NCI-H1048 (cell line): ENCODE measurements around the gene ADAMTSL3.

Source experiments
- DNase-seq: peaks from one replicate; lab custom pipeline; 2025; lab: John Stamatoyannopoulos, UW

The ADAMTSL3 gene, protein sequence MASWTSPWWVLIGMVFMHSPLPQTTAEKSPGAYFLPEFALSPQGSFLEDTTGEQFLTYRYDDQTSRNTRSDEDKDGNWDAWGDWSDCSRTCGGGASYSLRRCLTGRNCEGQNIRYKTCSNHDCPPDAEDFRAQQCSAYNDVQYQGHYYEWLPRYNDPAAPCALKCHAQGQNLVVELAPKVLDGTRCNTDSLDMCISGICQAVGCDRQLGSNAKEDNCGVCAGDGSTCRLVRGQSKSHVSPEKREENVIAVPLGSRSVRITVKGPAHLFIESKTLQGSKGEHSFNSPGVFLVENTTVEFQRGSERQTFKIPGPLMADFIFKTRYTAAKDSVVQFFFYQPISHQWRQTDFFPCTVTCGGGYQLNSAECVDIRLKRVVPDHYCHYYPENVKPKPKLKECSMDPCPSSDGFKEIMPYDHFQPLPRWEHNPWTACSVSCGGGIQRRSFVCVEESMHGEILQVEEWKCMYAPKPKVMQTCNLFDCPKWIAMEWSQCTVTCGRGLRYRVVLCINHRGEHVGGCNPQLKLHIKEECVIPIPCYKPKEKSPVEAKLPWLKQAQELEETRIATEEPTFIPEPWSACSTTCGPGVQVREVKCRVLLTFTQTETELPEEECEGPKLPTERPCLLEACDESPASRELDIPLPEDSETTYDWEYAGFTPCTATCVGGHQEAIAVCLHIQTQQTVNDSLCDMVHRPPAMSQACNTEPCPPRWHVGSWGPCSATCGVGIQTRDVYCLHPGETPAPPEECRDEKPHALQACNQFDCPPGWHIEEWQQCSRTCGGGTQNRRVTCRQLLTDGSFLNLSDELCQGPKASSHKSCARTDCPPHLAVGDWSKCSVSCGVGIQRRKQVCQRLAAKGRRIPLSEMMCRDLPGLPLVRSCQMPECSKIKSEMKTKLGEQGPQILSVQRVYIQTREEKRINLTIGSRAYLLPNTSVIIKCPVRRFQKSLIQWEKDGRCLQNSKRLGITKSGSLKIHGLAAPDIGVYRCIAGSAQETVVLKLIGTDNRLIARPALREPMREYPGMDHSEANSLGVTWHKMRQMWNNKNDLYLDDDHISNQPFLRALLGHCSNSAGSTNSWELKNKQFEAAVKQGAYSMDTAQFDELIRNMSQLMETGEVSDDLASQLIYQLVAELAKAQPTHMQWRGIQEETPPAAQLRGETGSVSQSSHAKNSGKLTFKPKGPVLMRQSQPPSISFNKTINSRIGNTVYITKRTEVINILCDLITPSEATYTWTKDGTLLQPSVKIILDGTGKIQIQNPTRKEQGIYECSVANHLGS (N-terminal part only)

GRCh38 chr15:83653639-83654378 lies at the start of gene ADAMTSL3:
TSS of gene ADAMTSL3 (plus strand) at chr15:83654123. CDS start at chr15:83655762, 1,639 bp downstream.
- DNase-seq = no peak

DNA sequence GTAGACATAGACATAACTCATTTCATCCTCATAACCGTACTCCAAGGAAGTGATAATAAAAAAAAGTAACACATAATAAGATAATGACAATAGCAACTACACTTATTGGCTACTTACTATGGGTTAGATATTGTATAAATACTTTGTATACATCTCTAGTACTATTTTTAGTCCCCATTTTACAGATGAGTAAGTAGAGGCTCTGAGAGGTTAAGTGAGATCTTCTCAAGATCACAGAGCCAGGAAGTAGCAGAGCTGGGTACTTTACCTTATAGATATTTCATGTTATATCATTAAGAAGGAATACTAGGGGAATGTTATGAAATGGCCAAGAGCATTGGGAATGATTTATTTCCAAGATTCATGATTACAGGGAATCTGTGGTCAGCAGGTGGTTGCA lies 49.4 kb upstream of the ADAMTSL3 start:
- no peak for DNase-seq

DNA sequence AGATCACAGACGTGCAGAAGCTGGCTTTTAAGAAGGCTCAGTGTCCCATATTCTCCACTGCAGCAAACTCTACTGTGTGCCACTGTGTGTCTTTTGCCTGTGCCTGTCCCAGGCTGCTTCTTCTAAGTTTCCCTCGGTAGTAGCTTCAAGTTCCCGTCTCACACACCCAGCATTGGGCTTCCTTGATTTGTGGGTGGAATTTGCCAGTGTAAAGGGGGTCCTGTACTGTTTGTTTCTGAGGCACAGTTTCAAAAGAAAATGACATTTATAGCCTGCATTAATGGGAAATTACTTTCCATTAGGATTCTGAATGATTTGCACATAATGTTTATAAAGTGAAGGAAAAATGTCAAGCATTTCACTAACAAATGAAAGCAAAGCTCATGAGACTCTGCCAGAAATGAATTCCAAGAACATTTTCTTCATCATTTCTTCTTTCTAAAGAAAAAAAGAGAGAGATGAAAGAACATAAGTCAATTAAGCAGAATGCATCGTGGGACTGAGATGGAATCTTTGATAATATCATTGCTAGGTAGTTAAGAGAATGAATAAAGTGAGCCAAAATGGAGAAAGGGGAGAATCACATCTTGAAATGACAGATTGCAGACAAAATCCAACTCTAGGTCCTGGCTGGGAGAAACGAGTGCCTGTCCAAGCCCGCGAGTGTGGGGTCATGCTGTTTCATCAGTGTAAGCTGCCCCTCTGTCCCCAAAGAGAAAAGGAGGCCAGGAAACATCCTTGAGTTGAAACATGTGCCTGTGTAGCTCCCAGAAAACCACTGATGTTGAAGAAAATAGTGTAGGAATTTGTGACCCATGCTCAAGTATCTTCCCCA lies 48.6 kb upstream of the ADAMTSL3 start:
- DNase-seq = no peak

- no peak for DNase-seq
Observed at GRCh38 chr15:83610132-83610531, 43.8 kb upstream of the ADAMTSL3 start.

DNA sequence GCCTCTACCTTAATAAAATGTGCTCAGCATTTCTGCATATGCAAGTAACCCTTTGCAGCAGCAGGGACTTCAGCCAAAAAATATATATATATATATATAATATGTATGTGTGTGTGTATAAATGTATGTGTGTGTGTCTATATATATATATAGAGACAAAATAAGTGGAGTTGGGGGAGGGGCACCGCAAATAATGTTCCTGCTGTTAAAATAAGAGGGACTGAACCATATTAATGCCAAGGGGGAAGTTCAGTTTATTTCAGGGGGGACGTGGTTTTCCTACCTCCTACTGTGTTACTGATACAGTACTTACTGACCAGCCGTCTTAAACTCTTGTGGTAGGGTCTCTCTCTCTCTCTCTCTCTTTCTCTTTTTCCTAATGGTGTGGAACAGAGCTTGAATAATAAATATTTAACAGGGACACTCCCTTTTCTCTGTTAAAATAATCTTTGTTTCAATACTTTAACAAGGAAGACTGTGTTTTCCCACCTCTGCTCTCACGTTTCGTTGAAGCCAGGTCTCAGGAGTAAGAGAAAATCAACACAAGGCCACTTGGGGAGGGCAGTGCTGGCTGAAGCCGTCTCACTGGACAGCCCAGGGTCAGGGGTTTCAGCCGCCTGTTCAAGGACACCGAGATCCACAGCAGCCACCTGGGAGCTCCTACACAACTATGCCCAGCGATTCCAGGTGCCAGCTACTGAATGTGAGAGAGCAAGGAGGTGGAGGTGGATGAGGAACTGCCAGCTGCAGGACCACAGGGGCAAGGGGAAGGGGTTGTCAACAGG lies 42.8 kb upstream of the ADAMTSL3 start:
- DNase-seq = no peak

GRCh38 chr15:83612226-83612625 lies 41.7 kb upstream of the ADAMTSL3 start:
- no peak for DNase-seq

DNA sequence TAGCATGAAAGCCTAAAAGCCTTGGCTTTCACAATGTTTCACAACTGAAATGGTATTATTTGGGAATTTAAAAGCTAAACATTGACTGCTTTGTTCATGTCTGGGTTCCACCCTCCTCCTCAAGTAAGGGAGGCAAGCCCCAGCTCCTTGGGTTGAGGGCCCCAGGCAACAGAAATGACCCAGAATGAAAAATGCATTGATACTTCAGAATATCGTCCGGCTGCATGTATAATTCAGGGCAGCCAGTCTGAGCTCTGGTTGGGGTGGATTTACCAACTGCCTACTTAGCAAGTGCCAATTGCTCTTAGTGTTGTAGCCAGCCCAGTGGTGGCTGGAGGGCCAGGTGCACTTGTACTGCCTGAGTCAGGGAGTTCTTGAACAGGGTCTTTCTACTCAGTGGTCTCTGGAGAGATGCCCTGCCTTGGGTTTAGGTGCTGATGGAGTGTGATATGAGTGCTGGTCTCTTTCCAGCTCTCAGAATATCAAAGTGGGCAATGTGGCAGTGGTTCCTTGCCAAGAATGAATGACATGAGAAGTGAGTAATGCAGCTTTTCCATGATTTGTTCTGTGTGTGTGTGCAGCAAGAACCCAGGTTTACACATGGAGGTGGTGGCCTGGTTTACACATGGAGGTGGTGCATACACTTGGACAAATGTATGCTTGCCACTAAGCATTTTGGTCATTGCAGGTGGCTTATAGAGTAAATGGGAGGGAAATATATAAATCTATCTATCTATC lies 40.9 kb upstream of the ADAMTSL3 start:
- no peak for DNase-seq

- DNase-seq = no peak
Observed at GRCh38 chr15:83613714-83614113, 40.2 kb upstream of the ADAMTSL3 start.

- no peak for DNase-seq
Observed at GRCh38 chr15:83616840-83617239, 37.1 kb upstream of the ADAMTSL3 start.

GRCh38 chr15:83626171-83626802 lies 27.6 kb upstream of the ADAMTSL3 start:
- DNase-seq = no peak

DNA sequence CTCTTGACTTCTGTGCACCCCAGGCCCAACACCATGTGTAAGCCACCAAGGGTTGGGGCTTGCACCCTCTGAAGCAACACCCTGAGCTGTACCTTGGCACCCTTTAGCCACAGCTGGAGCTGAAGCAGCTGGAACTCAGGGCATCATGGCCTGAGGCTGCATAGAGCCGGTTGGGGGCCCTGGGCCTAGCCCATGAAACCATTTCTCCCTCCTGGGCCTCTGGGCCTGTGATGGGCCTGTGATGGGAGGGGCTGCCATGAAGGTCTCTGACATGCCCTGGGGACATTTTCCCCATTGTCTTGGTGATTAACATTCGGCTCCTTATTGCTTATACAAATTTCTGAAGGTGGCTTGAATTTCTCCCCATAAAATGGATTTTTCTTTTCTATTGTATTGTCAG lies 22.4 kb upstream of the ADAMTSL3 start:
- no peak for DNase-seq

- no peak for DNase-seq
Observed at GRCh38 chr15:83643201-83643600, 10.7 kb upstream of the ADAMTSL3 start.

- DNase-seq = no peak
Observed at GRCh38 chr15:83644439-83644838, 9.5 kb upstream of the ADAMTSL3 start.

- no peak for DNase-seq
Observed at GRCh38 chr15:83650831-83651230, 3.1 kb upstream of the ADAMTSL3 start.

DNA sequence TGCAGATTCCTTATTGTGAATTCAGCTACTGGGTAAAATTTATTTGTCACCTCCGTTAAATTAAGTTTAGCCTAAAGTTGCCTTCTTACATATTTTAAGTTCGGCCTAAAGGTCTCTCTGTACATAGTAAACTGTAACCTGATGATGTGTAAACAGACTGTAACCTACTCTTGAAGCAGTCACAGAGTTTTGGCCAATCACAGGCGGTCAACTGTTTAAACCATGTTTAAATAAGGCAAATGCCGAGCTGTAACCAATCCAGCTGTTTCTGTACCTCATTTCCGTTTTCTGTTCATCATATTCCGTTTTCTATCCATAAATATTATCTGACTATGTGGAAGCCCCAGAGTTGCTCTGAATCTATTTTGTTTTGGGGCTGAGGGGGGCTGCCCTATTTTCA lies 2.4 kb upstream of the ADAMTSL3 start:
- DNase-seq = no peak

DNA sequence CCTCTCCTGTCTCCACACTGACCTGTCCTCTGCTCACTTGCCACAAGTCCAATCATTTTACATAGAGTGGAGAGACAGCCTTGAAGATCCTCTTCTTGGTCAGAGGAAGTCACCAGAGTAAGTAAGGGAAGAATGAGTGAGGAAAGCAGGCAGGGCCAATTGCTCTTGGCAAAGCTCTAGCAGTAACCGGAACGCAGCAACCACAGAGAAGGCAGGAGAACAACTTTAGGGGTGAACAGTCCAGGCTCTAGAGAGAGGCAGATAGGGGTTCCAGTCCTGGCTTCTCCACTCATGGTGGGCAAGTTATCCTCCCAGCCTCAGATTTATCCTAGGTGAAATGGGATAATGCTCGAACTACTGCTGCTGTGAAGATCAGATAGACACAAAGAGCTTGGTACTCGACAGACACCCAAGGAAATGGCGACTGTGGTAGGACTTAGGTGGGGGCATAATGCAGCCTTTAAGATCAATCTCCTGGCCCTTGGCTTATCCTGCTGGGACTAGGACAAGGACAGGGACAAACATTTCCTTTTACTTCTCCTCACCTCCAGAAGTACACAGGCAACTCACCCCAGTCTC lies 1.2 kb upstream of the ADAMTSL3 start:
- DNase-seq = no peak

DNA sequence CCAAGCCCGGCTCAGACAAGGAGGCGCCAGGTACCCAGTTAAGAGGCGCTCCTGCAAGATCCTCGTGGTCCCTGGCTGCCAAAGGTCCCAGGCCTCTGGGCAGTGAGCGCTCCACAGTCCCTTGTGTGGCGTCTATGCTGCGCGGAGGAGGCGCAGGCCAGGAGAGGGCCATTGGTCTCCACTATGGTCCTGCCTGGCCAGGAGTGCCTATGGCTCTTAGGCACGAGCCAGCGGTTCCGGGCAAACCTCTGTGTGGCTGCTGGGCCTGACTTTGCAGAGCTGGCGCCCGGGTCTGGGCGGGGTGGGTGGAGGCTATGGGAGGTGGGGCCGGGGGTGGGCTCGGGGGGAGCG lies 660 bp upstream of the ADAMTSL3 start:
- DNase-seq = no peak
